Heart left ventricle (tissue), 13 donors: ENCODE measurements around the gene DUS1L.

ENCODE experiments used
- POLR2A ChIP-seq, 2 donors: fragments of 450-650 bp; IDR thresholded peaks; one replicate each; pipeline ENCODE4 v1.6.1; 2017; ENCODE audit warnings: antibody characterized with exemption in 2 of 2, mild to moderate bottlenecking in 2 of 2, moderate library complexity in 2 of 2
- TF ChIP-seq, protein P1 (sequence below), 12 donors: fragments of 200-600 bp; sonication (generic) in 4 of 12; IDR thresholded peaks; one replicate each; pipeline versions ENCODE4 v1.5.0 to v1.8.0; 2018 to 2022; ENCODE audit warnings: antibody characterized with exemption in 12 of 12, mild to moderate bottlenecking in 5 of 12
- donor health status: ischemic (EF 13 %, LVEDD 7.1; RV severe dilation, severe dysfunction).
- donor health status: DM: no; HTN: yes; CAD: no.
- donor health status: DM: no; HTN: no; CAD: no.
- donor health status: ischemic (EF 25% LVEDD 6.9; RV normal size, moderate dysfunction).
- donor health status: ischemic (EF 25% LVEDD 5.7; RV mildly dilated, moderate dysfunction).
- donor health status: ischemic (EF 35%, LVEDD 5.7; RV mildly dilated, moderate dysfunction).
- donor health status: nonischemic (EF 11% LVEDD 7.7; RV severe dilation, severe dysfunction).
- donor health status: DM: yes; HTN: yes; CAD: no.
- donor health status: PGD.
- donor health status: ischemic (EF 29% LVEDD 5.4; RV normal size, mild dysfunction).
- donor health status: nonischemic (EF 23%, LVEDD 6.1; RV moderate dilation, normal function).

DNA sequence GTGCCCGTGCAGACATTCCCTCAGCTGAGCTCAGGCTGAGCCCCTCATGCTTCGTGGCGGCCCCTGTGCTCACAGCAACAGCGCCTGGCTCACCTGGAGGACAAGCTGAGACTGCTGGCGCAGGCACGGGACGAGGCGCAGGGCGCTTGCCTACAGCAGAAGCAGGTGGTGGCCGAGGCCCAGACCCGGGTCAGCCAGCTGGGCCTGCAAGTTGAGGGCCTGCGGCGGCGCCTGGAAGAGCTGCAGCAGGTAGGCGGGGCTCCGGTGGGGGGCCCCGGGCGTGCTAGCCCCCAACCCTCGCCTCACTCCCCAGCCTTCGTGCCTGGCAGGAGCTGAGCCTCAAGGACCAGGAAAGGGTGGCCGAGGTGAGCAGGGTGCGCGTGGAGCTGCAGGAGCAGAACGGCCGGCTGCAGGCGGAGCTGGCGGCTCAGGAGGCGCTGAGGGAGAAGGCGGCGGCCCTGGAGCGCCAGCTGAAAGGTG lies 35.6 kb downstream of the DUS1L start:
- TF ChIP-seq, protein P1, sequence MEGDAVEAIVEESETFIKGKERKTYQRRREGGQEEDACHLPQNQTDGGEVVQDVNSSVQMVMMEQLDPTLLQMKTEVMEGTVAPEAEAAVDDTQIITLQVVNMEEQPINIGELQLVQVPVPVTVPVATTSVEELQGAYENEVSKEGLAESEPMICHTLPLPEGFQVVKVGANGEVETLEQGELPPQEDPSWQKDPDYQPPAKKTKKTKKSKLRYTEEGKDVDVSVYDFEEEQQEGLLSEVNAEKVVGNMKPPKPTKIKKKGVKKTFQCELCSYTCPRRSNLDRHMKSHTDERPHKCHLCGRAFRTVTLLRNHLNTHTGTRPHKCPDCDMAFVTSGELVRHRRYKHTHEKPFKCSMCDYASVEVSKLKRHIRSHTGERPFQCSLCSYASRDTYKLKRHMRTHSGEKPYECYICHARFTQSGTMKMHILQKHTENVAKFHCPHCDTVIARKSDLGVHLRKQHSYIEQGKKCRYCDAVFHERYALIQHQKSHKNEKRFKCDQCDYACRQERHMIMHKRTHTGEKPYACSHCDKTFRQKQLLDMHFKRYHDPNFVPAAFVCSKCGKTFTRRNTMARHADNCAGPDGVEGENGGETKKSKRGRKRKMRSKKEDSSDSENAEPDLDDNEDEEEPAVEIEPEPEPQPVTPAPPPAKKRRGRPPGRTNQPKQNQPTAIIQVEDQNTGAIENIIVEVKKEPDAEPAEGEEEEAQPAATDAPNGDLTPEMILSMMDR (IDR thresholded peaks at IDR 0.05) = no peak
- TF ChIP-seq POLR2A (IDR thresholded peaks at IDR 0.05) = no peak
